GM10266 (cell line): Measurements from ENCODE around the gene KANK2.
"Not testable (repeated sequence)": the region's sequence is repeated elsewhere in the genome, so short reads cannot be mapped to it uniquely, and the experiment has no call there.

Experiments used
- DNase-seq: peaks from one replicate; pipeline ENCODE4 v3.0.0; 2012; ENCODE audit errors: extremely low spot score
- TF ChIP-seq, protein P1 (sequence below): IDR thresholded peaks from 2 replicates; pipeline ENCODE4 v1.5.1; 2012; ENCODE audit warnings: mild to moderate bottlenecking, low read depth; ENCODE audit not compliant: control insufficient read depth, insufficient read depth; ENCODE audit errors: missing control alignments

KANK2 gene

DNA sequence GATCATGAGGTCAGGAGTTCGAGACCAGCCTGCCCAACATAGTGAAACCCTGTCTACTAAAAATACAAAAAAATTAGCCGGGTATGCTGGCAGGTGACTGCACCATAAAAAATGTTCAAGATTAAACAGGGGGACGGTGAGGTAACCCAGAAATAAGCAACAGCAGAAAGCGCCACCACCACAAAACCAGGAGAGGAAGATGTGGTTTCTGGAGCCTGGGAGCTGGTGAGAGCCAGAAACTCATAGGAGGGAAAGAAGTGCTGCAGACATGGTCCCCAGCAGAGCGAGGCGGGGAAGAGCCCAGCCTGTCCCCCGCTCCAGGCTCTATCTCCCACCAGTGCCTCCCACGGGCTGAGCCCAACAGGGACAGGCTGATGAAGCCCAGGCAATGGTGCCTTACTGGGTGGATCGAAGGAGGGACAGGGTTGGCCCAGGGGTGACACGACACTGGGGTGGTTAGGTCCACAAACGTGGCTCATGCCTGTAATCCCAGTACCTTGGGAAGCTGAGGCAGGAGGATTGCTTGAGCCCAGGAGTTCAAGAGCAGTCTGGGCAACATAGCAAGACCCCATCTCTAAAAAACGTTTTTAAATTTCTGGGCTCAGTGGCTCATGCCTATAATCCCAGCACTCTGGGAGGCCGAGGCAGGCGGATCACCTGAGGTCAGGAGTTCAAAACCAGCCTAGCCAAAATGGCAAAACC lies 60.8 kb downstream of the KANK2 start:
- no peak for DNase-seq
- TF ChIP-seq, protein P1, sequence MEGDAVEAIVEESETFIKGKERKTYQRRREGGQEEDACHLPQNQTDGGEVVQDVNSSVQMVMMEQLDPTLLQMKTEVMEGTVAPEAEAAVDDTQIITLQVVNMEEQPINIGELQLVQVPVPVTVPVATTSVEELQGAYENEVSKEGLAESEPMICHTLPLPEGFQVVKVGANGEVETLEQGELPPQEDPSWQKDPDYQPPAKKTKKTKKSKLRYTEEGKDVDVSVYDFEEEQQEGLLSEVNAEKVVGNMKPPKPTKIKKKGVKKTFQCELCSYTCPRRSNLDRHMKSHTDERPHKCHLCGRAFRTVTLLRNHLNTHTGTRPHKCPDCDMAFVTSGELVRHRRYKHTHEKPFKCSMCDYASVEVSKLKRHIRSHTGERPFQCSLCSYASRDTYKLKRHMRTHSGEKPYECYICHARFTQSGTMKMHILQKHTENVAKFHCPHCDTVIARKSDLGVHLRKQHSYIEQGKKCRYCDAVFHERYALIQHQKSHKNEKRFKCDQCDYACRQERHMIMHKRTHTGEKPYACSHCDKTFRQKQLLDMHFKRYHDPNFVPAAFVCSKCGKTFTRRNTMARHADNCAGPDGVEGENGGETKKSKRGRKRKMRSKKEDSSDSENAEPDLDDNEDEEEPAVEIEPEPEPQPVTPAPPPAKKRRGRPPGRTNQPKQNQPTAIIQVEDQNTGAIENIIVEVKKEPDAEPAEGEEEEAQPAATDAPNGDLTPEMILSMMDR, result no peak

DNA sequence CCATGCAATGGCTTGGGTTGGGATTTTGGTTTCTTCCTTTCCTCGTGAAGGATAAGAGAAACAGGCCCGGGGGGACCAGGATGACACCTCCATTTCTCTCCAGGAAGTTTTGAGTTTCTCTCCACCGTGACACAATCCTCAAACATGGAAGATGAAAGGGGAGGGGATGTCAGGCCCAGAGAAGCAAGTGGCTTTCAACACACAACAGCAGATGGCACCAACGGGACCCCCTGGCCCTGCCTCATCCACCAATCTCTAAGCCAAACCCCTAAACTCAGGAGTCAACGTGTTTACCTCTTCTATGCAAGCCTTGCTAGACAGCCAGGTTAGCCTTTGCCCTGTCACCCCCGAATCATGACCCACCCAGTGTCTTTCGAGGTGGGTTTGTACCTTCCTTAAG lies 65.9 kb downstream of the KANK2 start:
- TF ChIP-seq, protein P1, result no peak
- no peak for DNase-seq

DNA sequence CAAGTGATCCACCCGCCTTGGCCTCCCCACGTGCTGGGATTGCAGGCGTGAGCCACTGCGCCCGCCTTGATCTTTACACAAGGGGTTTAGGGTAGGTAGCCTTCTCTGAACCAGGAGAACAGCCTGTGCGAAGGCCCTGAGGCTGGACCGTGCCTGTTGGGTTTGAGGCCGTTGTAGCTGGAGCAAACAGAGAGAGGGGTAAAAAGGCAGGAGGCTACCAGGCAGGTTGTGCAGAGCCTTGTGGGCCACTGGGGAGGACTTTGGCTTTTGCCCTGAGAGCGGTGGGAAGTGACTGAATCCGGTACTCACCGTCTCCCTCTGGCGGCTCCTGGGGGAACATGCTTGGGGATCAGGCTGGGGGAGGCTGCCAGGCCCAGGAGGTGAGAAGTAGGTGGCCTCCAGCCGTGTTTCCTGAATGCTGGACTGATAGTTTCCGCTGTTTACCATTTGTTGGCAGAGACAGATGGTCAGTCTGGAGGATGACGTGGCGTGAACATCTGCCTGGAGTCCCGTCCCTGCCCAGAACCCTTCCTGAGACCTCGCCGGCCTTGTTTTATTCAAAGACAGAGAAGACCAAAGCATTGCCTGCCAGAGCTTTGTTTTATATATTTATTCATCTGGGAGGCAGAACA lies 66.4 kb downstream of the KANK2 start:
- peak; percentile 79 for DNase-seq
- TF ChIP-seq, protein P1, result peak; percentile 80

DNA sequence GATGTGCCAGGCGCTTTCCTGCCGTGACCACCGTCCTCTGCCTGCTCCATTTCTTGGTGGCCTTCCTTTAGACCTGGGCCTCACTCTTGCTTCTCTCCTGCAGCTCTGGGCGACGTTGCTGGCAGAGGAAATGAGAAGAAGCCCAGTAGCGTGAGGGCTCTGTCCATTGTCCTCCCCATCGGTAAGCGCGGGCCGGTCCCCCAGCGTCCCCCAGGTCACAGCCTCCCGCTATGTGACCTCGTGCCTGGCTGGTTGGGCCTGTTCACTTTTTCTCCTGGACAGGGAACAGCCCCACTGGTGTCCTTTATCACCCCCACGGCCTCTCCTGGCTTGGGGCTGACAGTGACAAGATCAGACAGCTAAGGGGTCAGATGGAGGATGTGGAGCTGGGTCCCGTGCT lies 69.4 kb downstream of the KANK2 start:
- DNase-seq, result no peak
- TF ChIP-seq, protein P1, result no peak

DNA sequence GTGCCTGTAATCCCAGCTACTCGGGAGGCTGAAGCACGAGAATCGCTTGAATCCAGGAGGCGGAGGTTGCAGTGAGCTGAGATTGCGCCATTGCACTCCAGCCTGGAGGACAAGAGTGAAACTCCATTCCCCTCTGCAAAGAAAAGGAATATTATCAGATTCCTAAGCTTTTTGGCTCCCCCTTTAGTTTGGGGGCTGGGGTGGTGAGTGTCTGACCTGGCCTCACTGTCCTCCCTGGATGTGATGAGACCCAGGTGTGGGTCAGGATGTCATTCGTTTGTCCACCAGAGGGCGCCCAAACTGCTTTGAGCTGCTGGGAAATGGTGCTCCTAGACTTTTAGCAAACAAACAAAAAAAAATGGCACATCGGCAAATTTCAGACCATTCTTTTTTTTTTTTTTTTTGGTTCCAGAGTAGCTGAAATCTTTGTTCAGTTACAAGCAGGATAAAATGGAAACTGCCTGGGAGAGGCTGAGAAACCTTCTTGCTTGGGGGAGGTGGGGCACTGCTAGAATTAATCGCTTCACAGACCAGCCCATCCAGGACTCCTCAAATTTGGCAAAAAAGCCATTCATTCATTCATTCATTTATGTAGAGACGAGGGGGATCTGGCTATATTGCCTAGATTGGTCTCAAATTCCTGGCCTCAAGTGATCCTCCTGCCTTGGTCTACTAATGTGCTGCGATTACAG lies 71.2 kb downstream of the KANK2 start:
- DNase-seq, result peak; percentile 75
- TF ChIP-seq, protein P1, result peak; percentile 86

DNA sequence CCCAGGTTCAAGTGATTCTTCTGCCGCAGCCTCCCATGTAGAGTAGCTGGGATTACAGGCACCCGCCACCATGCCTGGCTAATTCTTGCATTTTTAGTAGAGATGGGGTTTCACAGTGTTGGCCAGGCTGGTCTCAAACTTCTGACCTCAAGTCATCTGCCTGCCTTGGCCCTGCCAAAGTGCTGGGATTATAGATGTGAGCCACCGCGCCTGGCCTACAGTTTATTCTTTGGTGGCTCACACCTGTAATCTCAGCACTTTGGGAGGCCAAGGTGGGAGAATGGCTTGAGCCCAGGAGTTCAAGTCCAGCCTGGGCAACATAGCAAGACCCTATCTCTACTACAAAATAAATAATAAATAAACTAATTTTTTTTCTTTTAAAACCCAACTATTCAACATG lies 73.2 kb downstream of the KANK2 start:
- DNase-seq, result not testable (repeated sequence)

DNA sequence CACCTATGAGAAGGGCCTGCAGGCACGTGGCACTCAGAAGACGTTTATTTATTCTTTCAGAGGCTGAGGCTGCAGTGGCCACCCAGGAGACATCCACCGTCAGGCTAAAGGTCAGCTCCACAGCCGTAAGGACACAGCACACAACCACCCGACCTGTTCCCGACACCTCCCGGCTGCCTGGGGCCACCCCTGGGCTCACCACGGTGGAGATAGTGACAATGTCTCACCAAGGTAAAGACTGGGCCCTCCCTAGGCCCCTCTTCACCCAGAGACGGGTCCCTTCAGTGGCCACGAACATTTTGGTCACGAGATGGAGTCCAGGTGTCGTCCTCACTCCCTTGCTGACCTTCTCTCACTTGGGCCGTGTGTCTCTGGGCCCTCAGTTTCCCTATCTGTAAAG lies 74.2 kb downstream of the KANK2 start:
- no peak for DNase-seq
- TF ChIP-seq, protein P1, result no peak

DNA sequence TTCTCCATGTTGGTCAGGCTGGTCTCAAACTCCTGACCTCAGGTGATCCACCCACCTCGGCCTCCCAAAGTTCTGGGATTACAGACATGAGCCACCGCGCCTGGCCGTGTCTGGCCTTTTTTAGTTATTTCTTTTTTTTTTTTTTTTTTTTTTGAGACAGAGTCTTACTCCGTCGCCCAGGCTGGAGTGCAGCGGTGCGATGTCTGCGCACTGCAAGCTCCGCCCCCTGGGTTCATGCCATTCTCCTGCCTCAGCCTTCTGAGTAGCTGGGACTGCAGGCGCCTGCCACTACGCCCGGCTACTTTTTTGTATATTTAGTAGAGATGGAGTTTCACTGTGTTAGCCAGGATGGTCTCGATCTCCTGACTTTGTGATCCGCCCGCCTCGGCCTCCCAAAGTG lies 75.4 kb downstream of the KANK2 start:
- DNase-seq, result not testable (repeated sequence)
